CD1c-positive myeloid dendritic cell (primary cell): ENCODE measurements around the gene CMSS1.
A peak's percentile ranks its signal among the peaks of the same experiment; 100 is the strongest.

Experiments used
- DNase-seq: peaks from one replicate; pipeline ENCODE4 v3.0.0-alpha.2; 2016; ENCODE audit errors: extremely low spot score

Gene CMSS1

DNA sequence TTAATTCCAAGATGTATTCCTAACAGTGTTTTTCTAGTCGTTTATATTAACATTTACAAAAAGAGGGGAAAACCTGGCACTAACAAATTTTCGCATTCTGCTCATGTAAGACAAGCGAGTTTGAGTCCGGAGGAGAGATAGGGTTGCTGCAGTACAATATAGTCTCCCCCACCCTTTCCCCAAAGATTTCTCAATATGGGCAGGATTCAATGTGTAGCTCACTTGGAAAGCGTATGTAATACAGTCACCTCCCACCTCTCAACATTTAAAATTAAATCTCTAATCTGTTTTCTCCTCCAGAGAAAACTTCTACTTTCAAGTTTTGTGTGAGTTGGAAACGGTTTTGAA lies 57.9 kb downstream of the CMSS1 start:
- DNase-seq: peak; percentile 56

DNA sequence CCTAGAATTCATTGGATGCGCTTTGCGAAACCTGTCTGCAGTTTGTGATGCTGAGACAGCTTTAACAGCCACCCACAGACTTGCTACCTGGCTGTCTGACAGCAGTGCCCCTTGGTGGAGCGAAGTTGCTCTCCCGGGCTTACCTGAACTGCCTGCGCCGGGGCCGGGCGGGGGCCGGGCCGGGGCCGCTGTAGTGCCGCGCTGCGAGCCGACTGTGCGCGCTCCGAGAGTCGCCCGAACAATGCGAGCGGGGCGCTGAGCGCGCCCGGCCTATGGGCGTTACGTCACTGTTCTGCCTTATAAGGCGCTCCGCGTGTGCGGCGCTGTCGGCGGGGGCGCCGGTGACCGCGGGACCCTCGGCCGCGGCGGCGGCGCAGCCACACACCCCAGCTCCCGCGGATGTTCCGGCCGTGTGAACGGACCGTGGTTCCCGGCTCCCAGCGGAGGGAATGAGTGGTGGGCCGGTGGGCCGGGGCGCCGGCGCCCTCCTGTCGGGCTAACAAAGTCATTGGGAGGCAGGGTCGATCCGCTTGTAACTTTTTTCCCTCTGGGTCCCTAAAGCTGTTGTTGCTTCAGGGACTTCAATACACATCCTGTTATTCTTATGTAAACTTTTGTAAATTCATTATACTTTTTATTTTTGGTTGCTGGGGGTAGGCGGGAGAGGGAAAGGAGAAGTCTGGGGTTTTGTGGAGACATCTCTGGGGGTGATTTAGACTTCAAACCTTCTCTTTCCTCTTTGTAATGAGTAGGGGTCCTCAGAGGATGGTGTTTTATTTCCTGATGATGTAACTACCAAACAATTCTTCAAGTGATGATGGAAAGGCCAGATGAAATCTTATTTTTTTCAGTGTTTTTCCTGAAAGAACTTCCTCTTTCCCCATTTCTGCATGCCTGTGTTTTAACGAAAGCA lies 58.5 kb downstream of the CMSS1 start:
- peak; percentile 90 for DNase-seq

DNA sequence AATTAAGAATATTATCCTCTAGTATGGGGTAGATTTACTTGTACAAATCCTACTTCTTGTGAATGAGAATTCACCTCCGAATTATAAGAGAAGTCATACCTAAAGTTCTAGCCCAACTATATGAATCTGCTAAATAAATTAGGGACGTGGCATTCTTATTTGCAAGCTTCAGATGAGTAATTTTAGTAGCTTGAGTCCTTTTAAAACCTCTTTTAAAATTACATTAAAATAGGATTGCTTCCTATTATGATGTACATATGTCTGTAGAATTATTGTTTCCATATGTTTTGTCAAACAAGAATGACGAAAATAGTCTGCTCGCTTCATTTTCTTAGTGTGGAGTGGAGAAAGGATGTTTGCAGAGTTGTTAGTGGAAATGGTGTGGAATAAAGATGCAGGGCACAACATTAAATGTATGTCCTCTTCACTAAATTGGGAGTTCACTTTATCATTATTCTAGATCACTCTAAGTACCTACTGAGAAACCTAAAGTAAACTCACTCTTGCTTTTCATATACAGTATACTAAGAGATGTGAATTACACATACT lies 59.4 kb downstream of the CMSS1 start:
- no peak for DNase-seq

DNA sequence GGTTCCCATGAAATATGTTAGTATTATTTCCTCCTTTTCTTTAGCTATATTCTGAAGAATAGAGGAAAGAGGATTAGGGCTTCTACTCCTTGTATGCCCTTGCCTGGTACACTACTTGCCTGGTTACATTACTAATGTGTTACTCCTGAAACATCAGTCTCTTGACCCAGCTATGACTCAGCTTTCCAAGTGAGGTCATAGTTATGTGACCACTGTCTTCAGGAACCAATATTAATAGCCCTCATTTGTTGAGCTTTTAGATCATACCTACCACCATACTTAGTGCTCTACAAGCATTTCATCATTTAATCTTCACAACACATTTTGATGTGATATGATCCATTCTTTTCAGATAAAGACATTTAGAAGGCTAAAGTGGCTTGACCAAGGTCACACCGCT lies 60.3 kb downstream of the CMSS1 start:
- DNase-seq: peak; percentile 75

DNA sequence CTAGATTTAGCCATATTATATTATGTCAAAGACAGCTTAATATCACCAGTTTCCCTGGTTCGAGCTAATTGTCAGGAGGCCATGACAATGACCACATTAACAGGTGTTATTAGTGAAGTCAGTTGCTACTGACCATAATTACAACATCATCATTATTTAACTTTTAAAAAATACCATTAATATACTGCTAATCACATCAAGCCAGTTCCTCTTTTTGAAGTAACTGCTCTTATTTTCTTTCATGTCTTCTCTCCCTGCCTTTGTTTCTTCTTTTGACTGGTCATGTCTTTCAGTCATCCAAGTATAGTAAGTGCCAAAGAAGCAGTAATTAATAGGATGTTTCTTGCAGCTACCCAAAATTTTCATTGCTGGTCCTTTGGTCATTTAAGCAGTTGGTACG lies 61.6 kb downstream of the CMSS1 start:
- no peak for DNase-seq

DNA sequence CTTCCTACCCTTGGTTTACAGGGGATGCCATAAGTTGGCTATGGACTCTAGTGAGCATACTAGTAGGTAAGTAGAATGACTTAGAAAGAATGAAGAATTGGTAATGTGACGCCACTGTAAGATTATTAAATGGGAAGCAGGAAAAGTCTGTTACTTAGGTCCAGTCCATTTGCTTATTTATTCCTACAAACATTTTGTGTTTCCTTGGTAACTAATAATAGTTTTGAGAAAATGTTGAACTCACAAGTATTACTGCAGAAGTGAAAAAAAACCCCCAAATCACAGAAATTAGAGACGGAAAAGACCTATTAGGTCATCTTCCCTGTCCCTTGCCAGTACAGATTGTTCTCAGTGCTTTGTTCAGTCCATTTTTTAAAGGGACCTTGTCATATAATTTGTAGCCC lies 63.5 kb downstream of the CMSS1 start:
- peak; percentile 53 for DNase-seq

DNA sequence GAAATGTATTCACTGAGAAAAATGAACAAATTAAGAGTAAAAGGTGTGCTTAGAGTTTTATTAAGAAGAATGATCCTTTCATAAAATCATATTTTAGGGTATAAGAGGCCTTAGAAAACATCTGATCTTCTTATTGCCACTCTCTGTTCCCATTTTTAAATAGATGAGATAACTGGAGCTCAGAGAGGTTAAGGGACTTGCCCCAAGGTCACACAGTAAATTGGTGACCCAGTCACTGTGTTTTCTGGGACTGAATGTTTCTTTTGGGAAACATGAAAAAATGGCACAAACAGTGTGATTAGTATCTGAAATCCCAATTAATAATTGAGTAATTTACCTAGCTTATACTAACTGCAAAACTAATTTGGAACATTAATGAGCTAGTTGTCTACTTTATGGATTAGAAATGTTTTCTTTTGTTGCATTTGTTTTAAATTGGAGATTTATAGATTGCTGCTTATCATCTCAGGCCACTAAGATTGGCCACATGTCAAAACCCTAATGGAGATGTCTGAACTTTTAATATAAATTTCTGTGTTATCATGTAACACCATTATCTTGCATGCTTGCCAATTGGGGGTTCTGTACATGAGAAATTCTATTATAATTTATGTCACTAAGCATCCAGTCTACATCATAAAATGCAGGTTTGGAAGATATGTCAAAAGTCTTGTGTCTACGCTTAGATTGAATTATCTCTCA lies 64.9 kb downstream of the CMSS1 start:
- DNase-seq: no peak

DNA sequence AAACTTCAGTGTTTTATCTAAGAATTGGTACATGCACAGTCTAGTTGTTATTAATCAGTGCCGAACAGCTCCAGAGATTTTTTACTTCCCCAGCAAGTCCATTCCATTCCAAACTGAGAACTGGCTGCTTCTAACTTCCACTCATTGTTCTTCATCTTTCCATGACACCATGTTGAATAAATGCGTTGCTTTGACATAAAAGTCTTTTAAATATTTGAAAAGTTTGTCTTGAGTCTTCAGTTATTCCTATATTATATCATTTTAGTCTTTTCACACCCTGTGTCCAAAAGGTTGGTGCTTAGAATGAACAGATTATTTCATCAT lies 65.4 kb downstream of the CMSS1 start:
- DNase-seq: no peak

DNA sequence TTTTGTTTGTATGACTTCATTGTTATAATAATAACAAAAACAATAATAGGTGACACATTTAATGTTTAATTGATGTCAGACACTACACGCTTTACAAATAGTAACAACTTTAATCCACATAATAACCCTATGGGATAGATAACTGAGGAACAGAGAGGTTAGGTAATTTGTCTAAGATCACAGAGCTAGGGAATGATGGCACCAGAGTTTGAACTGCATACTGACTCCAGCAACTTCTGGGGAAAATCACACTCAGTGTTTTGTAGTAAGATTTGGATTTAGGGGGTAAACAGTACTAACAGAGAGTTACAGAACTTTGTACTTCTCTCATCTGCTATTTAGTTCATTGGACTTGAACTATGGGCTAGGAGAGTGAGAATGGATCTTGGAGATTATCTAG lies 66.0 kb downstream of the CMSS1 start:
- DNase-seq: no peak

DNA sequence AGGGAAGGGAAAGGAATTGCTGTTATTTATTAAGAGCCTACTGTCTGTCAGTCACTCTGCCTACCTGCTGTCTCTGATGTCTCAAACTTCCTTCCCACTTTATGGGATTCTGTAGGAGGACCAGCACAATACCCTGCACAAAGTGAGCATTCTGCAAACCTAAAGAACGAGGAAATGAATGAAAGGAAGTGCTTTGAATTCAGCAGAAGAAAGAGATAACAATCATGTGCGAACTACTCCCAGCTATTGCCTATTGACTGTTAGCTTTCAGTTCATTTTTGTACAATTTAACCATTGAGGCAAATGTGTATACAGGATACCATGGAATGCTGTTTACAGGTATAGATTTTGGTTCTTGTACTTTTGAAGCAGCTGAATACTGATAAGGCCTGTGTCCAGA lies 66.8 kb downstream of the CMSS1 start:
- DNase-seq: no peak

DNA sequence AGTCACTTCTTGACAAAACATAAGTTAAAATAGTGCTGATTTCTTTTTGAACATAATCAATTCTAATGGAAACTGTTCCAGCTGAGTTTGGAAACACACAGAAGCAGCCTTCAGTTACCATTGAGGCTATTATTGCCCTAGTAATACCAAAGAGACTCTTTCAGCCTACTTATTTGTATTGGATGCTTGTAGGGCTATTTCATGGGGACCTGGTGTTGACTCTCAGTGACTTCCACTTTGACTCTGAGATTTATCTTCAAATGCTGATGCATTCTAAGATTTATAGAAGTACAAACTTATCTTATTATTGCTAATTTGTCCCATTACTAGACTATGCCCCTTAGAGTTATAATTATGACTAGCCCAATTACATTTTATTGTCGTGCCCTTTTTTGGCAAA lies 67.4 kb downstream of the CMSS1 start:
- DNase-seq: no peak

DNA sequence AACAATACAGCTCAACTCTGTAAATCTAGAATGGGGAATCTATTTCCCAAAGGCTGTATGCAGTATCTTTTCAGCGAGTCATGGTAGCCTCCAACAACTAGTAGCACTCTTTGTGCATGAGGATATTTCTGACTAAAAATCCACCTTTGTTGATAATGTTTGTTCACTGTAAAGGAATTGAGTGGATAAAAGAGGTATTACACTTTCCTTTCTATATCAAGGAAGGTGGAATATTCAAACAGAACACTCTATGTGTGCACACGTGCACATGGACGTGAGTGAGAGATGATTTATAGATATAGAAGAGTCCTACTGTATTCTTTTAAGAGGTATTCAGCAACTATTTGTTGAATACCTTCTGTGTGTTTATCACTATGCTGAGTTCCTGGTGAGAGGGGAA lies 68.2 kb downstream of the CMSS1 start:
- no peak for DNase-seq

DNA sequence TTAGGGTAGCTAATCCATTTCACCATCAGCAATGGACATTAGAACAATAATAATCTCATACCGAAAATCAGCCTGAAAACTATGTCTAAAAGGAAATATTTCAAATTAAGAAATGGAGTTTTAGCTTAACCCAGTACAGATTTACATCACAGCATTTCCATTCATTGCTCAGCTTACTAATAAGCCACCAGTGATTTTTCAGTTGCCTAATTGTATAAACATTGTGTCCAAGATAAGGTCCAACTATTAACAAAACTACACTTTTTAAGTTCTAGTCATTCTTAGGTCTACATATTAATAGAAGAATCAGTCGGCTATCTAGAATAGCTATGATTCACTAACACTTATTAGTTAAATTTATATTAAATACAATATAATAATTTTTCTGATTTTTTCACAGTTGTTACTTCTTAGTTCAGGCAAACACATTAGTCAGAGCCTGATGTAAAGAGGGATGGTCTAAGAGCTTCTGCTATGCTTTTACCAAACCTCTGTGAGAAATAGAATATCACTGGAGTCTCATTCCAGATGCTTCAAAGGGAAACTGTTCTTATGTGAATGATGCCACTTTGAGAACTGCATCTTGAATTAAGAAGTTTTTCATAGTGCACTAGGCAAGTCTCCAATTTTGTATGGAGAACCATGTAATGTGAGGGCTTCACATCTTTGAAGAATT lies 74.1 kb downstream of the CMSS1 start:
- no peak for DNase-seq

DNA sequence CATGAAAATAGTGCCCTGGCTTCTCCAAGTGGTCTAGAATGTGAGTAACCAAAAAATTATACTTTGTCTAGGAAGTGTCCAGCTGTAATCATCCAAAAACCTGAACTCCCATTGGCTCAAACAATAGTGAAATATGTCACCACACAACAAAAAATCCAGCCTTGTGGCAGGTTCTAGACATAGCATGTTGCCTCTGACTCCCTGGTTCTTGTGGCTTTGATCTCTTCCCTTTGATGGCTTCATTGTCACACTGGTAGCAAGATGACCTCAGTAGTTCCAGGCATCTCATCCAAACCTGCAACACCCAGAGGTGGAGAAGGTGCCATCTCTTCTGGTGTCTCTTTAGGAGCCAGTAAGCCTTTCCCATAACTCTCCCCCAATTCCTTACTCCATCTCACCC lies 74.7 kb downstream of the CMSS1 start:
- no peak for DNase-seq

DNA sequence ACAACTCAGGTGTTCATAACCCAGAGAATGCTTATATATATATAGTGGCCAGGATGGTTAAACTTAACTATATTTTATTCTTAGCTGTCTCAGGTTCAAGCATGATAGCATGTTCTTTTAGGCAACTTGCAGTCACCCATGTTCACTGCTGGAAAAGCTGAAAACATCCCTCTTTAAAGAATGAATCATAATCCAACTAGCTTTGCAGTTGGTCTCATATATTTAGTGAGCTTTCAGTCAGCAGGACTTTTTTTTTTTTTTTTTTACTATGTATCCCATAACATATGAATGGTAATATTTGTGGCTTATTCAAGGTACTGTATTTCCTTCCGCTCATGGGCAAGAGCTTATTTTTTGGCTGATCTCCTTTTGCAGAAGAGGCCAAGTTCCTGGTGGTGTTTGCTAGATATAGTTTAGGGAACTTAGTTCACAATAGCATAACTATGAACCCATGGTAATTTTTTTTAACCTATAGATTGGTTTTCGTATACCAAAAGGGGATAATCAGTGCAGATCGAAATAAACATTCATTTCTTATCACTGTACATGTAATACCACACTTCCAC lies 77.6 kb downstream of the CMSS1 start:
- DNase-seq: peak; percentile 51

DNA sequence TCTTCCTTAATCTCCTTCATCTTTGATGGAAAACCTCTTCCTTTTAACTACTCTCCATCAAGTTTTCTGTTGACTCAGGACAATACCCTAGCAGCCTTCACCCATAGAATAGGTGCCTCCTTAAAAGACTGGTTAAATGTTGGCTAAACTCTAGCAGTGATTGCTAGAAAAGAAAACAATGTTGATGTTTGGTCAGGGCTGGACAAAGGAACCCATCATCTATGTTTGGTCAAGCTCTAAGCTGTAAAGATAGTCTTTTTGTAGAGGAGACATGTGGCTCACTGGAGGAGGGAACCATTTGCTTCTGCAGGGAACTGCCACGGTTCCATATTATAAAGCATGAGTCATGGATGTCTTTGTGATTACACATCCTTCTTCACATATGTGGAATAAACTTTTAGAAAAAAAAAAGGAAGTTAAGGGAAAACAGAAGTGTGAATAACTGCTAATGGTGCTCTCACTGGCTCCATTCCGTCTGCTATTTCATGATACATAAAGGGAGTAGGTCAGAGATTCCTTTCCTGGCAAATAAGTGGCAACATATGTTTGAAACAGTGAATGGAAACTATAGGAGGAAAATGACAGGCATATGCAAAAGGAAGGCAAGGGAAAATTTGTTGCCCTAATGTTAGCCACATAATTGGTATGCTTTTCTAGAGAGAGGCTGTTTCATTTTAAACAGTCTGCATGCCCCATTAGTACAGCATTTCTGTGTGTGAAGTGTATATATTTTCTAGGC lies 78.2 kb downstream of the CMSS1 start:
- peak; percentile 90 for DNase-seq

DNA sequence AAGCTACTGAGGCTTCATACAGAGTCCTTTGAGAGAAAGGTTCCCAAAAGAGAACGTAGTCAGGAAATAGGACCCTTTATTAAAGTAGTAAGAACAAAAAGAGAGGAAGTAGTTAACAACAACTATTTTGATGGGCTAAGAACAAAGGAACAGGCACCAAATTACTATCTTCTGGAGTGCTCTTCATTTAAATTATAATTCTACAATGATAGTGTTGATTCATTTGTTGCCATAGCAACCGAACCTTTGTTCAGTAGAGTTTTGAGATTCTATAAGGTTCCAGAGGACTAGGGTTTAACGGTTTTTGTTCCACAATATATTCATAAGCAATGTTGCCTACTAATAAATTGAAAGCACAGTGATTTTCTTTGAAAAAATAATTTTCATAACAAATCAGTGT lies 78.8 kb downstream of the CMSS1 start:
- DNase-seq: peak; percentile 58

DNA sequence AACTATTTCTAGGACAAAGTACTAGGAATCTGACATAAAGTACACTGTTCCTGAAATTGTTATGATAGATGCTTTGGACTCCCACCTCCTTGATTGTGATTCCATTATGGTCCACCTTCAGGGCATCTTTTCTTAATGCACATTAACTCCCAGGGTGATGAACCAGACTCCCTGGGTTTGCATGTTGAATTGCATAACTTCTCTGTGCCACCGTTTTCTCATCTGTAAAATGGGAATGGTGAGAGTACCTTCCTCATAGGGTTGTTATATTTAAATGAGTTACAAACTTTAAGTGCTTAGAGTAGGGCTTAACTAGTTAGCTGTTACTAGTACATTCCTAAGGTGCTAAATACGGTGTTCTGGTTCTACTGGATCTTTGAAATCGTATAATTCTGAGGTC lies 81.9 kb downstream of the CMSS1 start:
- DNase-seq: no peak

DNA sequence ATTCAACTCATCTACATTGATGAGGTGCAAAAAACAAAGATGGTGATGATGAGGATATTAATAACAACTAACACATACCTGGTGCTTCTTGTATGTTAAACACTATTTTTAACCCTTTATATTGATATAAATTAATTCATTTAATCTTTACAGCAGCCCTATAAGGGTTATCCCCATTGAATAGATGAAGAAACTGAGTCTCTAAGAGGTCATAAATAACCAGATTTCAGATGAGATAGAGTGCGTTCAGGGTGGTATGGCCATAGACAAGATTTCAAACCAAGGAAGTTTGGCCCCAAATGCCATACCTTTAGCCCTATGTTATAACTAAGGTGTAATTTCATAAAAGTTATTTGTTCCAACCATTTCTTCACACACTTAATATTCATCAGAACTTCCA lies 82.6 kb downstream of the CMSS1 start:
- no peak for DNase-seq

DNA sequence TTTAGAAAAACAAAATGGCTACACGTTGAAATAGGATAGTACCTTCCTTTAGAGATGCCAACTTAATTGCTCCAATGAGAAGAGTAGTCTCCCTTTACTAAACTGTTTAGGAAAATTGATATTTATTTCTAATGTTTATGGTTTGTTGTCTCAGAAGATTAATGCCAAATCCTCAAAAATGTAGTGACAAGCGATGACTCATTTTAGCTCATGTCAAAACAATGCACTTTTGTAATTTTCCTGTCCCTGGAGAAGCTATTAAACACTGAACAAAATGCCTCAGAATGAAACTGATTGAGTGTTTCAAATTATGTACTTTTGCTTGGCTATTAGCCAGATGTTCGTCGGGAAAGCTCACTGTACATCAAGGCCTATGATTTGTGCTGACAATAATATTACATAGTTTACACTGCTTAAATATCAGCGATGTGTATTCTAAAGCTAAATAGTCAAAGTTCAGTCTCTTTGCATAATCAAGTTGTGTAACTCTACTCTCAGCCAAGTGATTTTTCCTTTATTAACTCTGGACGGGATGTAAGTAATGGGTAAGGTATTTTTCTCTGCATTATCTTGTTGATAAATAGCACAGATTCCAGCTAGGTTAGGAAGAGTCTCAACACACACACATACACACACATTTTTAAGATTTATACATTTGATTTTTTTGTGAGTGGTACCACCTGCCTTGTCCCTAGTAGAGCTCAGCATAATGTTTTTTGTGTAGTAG lies 83.7 kb downstream of the CMSS1 start:
- DNase-seq: peak; percentile 88

DNA sequence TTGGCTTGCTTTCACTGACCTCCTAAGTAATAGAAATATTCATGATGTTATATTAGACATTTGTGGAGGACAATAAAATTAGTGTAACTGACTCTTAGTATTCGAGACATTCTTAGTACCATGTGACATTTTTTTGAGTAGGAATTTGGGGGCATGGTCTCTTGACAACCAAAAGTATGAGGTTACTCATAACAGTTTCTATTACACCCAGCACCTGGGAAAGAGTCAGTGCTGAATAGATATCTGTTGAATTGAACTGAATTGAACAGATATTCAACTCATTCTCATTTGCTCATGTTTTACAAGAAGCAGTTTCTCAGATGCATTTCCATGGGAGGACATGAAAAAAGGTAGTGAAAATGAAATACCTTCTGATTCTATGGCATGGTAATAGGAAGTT lies 84.4 kb downstream of the CMSS1 start:
- peak; percentile 35 for DNase-seq
